Measurements from ENCODE around the gene DLL4.
"Not testable (repeated sequence)": the region's sequence is repeated elsewhere in the genome, so short reads cannot be mapped to it uniquely, and the experiment has no call there.

Gene DLL4

DNA sequence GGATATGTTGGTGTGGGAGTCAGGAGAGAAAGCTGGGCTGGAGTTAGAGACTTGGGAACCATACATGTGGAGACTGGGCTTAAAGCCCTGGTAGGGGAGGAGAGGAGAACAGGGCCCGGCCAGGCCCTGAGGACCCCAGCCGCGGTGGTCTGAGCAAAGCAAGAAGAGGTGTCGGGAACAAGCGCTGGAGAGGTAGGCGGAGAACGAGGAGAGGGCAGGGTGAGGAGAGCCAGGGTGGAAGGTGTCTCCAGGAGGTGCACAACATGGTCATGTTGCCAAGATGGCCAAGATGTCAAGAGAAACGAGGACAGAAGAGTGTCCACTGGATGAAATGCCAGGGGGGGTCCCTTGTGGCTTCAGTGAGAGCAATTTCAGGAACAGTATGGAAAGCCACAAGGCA, 29.6 kb downstream of the DLL4 start:
- no peak for DNase-seq (ENCODE audit: low read depth in 2 of 2)

DNA sequence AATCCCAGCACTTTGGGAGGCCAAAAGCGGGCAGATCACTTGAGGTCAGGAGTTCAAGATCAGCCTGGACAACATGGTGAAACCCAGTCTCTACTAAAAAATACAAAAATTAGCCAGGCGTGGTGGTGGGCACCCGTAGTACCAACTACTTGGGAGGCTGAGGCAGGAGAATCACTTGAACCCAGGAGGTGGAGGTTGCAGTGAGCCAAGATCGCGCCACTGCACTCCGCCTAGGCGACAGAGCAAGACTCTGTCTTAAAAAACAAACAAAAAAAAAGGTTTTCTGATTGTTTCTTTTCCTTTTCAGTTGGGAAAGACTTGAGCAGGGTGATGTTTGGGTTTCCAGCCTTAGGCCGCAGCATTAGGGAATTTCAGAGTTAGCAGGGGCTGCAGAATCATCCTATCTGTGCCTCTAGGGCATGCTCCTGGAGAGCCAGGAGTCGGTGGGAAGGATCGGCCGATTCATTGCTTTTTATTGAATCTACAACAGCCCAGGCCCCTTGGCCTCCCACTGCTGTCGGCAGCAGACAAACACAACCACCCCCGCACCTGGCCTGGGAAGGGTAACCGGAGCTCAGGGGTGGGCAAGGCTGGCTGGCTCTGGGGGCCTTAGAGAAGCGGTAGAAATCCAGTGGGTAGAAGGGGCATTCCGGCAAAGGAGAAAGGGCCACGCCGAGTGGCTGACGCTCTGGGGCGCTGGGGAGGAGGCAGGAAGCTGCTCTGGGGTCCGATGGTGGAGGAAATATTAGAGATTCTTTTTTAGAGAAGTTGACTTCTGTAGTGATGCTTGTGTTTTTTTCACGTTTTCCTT, 30.4 kb downstream of the DLL4 start:
- DNase-seq (ENCODE audit: low read depth in 2 of 2): no peak

DNA sequence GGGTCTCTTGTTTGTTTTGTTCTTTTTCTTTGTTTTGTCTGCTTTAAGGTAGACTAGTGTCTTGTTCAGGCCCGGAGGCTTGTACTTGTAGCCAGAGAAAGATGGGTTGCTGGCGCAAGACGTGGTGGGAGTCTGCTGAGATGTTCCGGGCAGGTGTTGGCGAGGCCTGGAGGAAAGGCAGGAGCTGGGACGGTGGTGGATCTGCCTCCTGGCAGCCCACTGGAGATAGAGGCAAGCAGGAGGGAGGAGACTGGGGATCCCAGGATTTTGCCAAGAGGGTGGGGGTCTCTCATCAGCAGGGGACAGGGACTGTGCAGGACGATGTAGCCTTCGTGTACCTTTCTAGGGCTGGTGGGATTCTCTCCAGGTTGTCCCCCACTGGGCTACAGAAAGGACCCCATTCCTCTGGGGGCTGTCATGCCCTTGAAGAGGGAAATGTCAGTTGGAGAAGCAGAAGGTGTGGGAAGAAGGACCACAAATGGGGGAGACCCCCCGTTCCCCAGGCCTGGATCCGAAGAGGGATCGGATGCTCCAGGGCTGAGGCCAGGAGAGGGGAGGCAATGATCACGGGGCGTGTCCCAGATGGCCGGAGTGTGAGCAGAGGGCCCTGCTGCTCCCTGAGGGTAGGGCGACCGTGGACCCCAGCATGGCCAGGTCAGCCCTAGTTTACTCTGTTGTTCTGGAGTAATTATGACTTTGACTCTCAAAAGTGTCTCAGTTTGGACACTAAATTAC, 31.2 kb downstream of the DLL4 start:
- DNase-seq (ENCODE audit: low read depth in 2 of 2): no peak

DNA sequence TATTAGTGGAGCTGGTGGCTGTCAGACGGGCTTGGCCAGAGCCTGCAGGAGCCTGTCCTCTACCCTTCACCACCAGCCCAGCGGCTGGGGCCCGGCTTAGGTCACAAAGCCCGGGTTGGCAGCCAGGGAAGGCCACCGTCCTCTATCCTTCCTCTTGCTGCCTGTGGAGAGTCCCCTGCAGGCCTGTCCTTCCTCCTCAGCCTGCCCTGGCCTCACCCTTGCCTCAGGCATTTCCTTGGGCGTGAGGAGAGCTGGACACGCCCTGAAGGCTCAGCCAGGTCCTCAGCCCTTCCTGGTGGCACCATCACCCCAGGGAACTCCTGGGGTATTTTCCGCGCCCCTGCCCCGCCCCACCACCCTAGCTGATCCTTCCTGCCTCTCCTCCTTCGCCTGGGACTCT, 31.8 kb downstream of the DLL4 start:
- DNase-seq (ENCODE audit: low read depth in 2 of 2): no peak

DNA sequence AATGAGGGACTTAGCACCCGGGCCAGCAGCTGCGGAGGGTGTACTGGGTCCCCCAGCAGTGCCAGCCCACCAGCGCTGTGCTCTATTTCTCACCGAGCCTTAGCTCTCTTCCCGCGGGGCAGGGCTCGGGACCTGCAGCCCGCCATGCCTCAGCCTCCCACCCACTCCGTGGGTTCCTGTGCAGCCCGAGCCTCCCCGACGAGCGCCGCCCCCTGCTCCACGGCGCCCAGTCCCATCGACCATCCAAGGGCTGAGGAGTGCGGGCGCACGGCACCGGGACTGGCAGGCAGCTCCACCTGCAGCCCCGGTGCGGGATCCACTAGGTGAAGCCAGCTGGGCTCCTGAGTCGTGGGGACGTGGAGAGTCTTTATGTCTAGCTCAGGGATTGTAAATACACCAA, 32.6 kb downstream of the DLL4 start:
- DNase-seq (ENCODE audit: low read depth in 2 of 2): not testable (repeated sequence)

DNA sequence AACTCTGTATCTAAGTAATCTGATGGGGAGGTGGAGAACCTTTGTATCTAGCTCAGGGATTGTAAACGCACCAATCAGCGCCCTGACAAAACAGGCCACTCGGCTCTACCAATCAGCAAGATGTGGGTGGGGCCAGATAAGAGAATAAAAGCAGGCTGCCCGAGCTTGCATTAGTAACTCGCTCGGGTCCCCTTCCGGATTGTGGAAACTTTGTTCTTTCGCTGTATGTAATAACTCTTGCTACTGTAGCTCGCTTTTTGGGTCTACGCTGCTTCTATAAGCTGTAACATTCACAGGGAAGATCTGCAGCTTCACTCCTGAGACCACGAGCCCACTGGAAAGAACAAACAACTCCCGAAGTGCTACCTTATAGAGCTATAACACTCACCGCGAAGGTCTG, 33.2 kb downstream of the DLL4 start:
- DNase-seq (ENCODE audit: low read depth in 2 of 2): not testable (repeated sequence)

DNA sequence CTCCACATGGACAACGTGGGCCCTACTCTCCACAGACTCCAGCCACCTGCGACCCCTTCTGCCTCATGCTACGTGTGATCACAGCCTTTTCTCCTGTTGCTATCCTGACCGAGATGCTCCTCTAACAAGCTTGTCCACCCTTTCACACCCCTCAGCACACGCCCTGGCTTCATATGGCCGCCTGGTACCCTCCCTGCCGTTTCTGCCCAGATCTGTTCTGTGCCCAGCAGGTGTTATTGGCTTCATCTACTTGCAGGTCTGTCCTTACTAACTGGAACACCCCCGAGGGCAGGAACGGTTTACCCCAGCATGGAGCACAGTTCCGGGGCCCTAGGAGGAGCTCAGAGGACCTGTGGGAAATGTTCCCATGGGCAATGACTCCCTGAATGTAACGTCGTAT, 34.1 kb downstream of the DLL4 start:
- DNase-seq (ENCODE audit: low read depth in 2 of 2): no peak

DNA sequence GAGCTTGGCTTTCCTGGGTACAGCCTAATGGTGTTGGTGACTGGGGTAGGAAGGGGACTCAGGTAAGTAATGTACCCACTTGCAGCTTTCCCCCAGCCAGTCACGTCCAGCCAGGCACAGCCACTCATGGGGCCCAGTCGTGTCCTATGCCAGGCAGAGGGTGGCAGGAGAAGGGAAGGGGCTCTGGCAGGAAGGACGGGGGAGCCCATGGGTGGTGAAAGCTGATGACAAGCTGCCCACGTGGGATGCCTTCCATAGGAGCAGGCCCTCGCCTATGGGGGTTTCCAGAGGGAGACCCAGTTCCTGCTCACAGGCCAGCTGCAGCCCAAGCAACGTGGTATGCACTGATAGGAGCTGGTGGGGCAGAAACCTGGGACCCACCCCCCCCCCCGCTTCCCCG, 34.9 kb downstream of the DLL4 start:
- DNase-seq (ENCODE audit: low read depth in 2 of 2): no peak

DNA sequence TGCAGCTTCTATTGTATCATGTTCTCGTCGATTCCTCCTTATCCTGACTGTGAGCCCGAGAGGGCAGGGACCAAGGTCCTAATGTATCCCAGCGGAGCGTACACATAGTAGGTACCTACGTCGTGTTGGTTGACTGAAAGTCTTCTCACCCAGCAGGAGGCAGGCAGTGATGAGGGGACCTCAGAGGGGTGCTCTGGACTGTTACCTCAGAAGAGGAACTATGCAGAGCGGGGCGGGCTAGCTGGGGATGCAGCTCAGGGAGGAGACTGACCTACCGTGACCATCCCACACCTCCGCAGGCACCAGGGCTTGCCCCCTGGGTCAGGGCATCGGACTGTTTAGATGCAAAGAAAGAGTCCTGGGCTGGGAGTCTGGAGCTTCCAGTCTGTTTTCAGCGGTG, 35.5 kb downstream of the DLL4 start:
- DNase-seq (ENCODE audit: low read depth in 2 of 2): no peak

DNA sequence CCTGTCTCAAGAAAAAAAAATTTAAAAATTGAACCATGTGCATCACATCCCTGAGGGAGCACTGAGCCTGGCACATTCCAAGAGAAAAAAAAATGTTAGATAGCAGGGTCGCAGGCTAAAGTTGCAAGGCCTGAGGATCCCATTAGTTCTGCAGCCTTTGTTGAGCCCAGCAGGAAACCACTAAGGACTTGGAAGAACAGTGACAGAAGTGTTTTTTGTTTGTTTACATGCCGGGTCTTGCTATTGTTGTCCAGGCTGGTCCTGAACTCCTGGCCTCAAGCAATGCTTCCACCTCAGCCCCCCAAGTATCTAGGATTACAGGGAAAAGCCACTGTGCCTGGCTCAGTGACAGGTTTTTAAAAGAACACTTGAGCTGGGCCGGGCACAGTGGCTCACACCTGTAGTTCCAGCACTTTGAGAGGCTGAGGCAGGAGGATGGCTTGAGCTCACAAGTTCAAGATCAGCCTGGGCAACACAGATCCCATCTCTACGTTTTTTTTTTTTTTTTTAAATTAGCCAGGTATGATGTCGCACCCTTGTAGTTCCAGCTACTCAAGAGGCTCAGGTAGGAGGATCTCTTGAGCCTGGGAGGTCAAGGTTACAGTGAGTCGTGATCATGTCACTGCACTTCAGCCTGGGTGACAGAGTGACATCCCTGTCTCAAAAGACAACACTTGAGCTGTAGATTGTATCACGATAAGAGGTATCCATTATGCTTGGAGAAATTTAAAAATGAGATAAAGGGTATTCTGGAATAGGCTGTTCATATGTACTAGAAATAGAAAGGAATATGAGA, 39.3 kb downstream of the DLL4 start:
- DNase-seq (ENCODE audit: low read depth in 2 of 2): no peak

DNA sequence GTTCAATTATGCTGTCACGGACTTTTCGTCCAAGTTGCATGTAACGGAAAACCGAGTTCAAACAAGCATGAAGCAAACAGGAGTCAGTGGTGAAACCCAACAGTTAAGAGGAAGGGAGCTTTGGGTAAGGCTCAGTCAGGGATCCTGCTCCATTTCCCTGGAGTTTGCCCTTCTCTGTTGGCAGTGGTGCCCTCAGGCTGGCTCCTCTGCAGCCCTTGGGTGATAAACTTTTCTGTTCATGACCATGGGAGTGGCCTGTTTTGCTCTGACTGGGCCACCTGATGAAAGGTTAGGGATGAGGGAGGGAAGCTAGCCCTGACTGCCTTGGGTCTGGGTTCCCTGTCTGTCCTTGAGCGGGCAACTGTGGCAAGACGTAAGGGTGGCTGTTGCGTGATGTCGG, 40.2 kb downstream of the DLL4 start:
- no peak for DNase-seq (ENCODE audit: low read depth in 2 of 2)

DNA sequence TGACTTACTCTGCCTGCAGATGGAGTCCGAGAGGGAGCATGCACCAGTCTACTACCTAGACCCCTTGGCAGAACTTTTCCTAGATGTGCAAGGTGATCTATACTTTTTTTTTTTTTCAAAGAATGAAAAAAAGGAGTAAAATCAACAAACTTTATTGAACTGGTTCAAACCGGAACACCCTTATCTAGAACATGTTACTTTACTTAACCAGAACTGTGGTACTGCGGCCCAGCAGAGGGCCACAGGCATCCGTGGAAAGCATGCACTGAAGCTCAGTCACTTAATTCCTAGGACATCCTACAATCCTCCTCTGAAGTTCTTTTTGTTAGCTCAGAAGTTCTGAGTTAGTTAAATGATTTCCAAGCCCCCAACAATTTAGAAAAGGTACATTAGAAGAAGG, 45.7 kb downstream of the DLL4 start:
- DNase-seq (ENCODE audit: low read depth in 2 of 2): no peak

DNA sequence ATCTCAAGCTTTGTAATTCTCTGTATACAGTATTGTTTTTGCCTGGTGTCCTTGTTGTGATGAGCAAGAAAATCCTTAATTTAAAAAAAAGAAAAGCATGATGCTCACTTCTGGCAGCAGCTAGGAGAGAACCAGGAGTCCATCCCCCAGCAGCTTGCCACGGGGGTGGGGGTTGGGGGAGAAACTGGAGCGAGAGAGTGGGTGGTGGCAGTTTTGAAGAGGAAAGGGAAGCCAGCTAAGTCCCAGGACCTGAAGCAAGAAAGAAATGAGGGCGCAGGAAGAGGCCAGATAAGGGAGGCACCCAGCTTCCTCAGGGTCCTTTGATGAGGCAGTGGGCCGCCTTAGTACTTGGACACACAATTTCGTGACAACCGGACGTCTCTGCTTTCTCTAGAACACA, 47.7 kb downstream of the DLL4 start:
- DNase-seq (ENCODE audit: low read depth in 2 of 2): no peak

DNA sequence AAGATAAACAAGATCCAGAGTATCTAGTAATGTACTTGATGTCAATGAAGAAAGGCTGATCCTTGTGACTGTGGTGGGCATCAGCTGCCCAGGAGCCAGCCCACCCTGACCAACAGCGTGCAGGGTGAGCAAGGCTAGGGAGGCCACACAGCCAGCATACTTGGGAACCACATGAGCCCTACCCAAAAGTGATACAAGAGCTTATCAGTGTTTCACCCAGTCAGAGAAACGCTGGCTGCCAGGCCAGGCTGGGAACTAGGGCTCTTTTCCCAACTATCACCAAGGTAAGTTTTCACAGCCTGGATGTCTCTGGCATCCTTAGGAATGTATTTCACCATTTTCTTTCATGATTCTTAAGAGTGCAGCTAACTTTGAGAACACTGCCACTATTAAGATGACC, 49.0 kb downstream of the DLL4 start:
- DNase-seq (ENCODE audit: low read depth in 2 of 2): no peak

DNA sequence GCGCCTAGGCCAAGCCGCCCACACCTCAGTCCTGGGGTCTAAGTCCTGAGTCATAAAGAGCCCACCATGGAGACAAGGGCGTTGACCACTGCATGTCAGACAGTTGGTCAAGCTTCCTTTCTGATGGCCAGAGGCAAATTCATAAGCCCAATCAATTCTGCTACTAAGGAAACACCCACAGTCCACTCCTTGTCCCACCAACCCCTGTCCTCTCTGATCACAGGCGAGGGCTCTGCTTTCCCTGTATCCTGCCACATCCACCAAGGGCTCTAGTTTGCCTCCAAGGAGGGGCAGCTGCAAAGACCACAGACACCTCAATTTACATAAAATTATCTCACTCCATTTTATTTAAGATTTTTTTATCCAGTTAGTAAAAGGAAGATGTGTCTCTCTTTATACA, 49.4 kb downstream of the DLL4 start:
- no peak for DNase-seq (ENCODE audit: low read depth in 2 of 2)

DNA sequence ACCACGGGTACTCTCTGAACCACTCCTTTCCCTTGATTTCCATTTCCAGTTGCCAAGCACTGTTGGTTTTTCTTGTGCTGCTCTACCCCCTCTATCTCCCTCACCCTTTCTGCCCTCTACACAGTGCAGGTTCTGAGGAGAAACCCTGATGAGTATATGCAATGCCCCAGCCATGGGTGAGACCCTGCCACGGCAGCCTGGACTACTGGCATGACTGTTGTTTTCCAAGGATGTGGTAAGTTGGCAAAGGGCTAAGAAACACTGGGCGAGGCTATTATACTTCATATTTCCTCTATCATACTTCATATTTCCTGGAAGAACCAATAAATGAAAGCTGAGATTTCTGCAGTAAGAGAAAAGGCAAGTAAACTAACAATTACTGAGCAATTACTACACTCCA, 52.0 kb downstream of the DLL4 start:
- DNase-seq (ENCODE audit: low read depth in 2 of 2): no peak

DNA sequence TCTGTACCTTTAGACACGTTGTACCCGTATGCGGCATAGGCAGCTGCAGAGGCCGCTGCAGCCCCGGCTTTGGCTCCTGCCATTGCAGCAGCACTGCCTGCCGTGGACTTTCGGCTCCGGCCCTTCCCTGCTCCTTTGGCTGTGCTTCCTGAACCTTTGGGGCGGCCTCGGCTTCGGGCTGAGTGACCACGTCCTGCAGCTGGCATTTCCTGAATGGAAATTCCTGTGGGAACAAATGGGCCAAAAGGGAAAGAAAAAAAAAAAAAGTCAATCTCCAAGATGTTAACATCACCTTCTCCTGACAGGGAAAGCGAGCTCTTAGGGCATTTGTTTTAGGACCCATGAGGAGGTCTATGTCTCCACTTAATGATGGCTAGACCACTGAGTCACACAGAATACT, 53.7 kb downstream of the DLL4 start:
- DNase-seq (ENCODE audit: low read depth in 2 of 2): no peak

DNA sequence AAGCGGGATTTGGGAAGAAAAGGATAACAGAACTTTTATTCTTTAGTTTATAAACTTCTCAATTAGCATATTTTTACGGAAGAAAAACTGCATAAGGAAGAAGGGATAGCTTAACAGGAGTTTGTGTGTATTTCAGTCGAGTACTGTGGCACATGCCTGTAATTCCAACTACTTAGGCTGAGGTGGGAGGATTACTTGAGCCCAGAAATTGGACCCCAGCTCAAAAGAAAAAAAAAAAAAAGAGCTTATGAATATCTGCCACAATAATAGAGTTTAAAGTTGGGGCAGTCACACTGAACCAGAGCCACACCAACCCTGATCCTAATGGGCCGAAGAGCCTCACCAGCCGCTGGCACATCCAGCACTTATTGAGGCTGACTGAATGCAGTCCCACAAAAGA, 55.3 kb downstream of the DLL4 start:
- no peak for DNase-seq (ENCODE audit: low read depth in 2 of 2)

DNA sequence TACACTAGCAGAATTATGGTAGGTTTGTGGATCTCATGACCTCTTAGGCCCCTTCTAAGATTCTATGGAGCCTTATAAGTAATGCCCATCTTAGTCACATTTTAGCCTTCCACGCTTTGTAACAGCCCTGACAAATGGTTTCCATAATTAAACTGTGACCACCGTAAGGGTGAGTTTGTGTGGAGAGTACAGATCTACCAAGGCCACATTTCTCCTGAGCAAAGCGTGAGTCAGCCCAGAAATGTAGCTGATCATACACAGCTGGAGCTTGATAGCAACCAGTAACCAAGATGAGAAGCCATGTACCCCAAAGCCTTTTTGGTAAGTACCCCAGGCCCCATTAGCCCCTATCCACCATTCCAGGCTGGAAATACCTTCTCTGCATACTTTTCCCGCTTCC, 55.8 kb downstream of the DLL4 start:
- no peak for DNase-seq (ENCODE audit: low read depth in 2 of 2)

DNA sequence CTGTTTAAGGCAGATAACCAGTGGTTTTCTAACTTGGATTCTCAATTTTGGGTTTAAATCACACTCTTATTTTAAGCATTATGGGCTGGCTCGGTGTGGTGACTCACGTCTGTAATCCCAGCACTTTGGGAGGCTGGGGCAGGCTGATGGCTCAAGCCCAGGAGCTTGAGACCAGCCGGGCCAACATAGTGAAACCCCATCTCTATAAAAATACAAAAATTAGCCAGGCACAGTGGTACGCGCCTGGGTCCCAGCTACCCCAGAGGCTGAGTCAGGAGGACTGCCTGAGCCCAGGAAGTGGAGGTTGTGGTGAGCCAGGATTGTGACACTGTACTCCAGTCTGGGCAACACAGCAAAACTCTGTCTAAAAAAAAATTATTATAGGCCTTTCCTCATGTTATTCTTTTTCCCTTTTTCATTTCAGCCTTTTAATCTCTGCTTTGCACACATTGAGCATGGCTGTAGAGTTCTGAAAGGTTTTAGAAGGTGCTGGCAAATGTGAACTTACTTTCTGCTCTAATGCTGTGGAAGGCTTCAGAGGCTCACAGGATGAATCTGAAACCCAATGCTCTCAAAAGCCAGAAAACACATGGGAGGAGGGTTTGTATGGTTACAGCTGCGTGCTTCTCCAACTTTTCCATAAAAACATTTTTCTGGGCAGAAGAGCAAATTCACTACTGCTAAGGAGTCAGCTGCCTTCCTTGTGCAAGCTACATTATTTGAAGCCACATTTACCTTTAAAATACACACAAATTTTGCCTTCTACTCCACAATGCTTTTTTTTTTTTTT, 56.6 kb downstream of the DLL4 start:
- DNase-seq (ENCODE audit: low read depth in 2 of 2): no peak

DNA sequence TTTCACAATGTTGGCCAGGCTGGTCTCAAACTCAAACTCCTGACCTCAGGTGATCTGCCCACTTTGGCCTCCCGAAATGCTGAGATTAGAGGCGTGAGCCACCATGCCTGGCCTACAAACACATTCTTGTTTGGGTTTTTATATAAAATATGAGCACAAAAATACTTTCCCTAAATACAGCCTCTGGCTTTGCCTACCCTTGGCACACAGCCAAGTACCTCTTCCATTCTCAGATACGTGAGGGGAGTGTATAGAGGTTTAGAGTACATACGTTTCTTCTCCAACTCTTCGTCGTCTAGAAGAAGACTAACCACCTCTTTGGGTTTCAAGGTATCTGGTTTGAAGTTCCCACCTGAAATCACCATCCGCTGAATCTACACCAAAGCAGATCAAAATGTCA, 57.7 kb downstream of the DLL4 start:
- DNase-seq (ENCODE audit: low read depth in 2 of 2): no peak

DNA sequence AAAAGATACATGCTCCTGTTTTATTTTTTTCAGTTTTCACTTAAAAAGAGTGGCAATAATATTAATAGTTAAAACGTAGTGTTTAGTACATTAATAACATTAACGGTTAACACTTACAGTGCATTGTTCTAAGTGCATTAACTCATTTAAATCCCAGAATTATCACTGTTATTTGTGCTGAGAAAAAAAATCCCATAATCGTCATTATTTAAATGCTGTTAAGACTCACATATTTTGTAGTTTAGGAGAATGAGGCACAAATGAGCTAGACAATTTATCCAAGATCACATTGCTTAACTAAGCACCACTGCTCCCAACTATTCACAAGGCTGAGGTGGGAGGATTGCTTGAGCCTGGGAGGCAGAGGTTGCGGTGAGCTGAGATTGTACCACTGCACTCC, 59.0 kb downstream of the DLL4 start:
- no peak for DNase-seq (ENCODE audit: low read depth in 2 of 2)
